ENCODE results near the gene SYNPR.

SYNPR gene

DNA sequence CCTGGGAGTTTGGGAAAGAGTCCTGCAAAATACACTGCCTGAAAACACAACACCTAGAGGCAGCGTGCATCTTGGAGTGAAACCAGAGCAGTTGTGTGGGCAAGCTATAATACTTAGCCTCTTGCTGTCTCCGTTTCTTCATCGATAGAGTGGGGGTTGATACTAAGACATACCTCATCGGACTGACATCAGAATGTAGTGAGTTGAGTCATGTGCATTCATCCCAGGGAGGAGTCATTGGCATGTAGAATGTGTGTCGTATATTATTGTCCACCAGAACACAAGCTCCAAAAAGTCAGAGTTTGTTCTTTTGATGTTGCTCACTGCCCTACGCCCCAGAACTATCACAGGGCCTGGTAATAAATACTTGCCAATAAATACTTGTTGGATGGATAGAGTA, 378.7 kb downstream of the SYNPR start:
- TF ChIP-seq Cebpa-rat (IDR thresholded peaks at IDR 0.05): no peak
- H3K9me3 ChIP-seq (replicated peaks in 1 of 11): no peaks in the 10 kb centered on the region
- H3K4me3 ChIP-seq: no peak overlapping the region
- H3K4me1 ChIP-seq: no peaks in the 10 kb centered on the region
- H4K20me1 ChIP-seq: no peaks in the 10 kb centered on the region
- no peak overlapping the region for H3K4me2 ChIP-seq
- no peaks in the 10 kb centered on the region for H3K27me3 ChIP-seq
- H3K9ac ChIP-seq: no peak overlapping the region
- no peaks in the 10 kb centered on the region for H3K36me3 ChIP-seq
- no peak overlapping the region for H3K27ac ChIP-seq

GRCh38 chr3:63661242-63661641, 383.1 kb downstream of the SYNPR start:
- no peak overlapping the region for H3K9ac ChIP-seq
- H3K27ac ChIP-seq: no peak overlapping the region
- no peak overlapping the region for H3K4me3 ChIP-seq
- TF ChIP-seq Cebpa-rat (IDR thresholded peaks at IDR 0.05): no peak
- H3K4me1 ChIP-seq: no peaks in the 10 kb centered on the region
- no peaks in the 10 kb centered on the region for H4K20me1 ChIP-seq
- H3K36me3 ChIP-seq: no peaks in the 10 kb centered on the region
- H3K9me3 ChIP-seq (replicated peaks in 1 of 11): no peaks in the 10 kb centered on the region
- H3K27me3 ChIP-seq: no peaks in the 10 kb centered on the region
- no peak overlapping the region for H3K4me2 ChIP-seq

GRCh38 chr3:63662011-63662410, 383.9 kb downstream of the SYNPR start:
- Histone ChIP-seq H3K9me3 (replicated peaks in 1 of 11) (no peaks in the 10 kb centered on the region), H3K36me3 (no peaks in the 10 kb centered on the region), H3K4me2 (no peak overlapping the region), H3K27me3 (no peaks in the 10 kb centered on the region), H3K9ac (no peak overlapping the region), H3K27ac (no peak overlapping the region), H4K20me1 (no peaks in the 10 kb centered on the region), H3K4me1 (no peaks in the 10 kb centered on the region), H3K4me3 (no peak overlapping the region)
- TF ChIP-seq Cebpa-rat (IDR thresholded peaks at IDR 0.05): no peak

GRCh38 chr3:63662500-63662899, 384.4 kb downstream of the SYNPR start:
- Histone ChIP-seq H3K4me3 (no peak overlapping the region), H4K20me1 (no peaks in the 10 kb centered on the region), H3K9ac (no peak overlapping the region), H3K36me3 (no peaks in the 10 kb centered on the region), H3K27ac (no peak overlapping the region), H3K4me1 (no peaks in the 10 kb centered on the region), H3K27me3 (no peaks in the 10 kb centered on the region), H3K4me2 (no peak overlapping the region), H3K9me3 (replicated peaks in 1 of 11) (no peaks in the 10 kb centered on the region)
- no peak for TF ChIP-seq Cebpa-rat (IDR thresholded peaks at IDR 0.05)
